Esophagus (tissue), 2 donors: Measurements from ENCODE around the gene TMUB1. TPM values are rescaled to one million over a fixed set of nuclear protein-coding genes. Genes with fewer than 3 reads are reported as not detected.
A peak's percentile ranks its signal among the peaks of the same experiment; 100 is the strongest.

Experiments used
- H3K27ac ChIP-seq, 2 donors: one replicate each; pipeline ENCODE4 v1.5.1; 2013; ENCODE audit warnings: low read depth in 2 of 2, mild to moderate bottlenecking in 2 of 2, inconsistent platforms in 1 of 2, low read length in 1 of 2, moderate library complexity in 1 of 2
- H3K27me3 ChIP-seq, 2 donors: one replicate each; pipeline ENCODE4 v1.6.1; 2013; ENCODE audit warnings: low read length in 2 of 2, control low read depth in 1 of 2, mild to moderate bottlenecking in 1 of 2; ENCODE audit not compliant: insufficient read depth in 2 of 2, control insufficient read depth in 1 of 2
- H3K36me3 ChIP-seq, 2 donors: one replicate each; pipeline ENCODE4 v1.6.1; 2013; ENCODE audit warnings: low read length in 1 of 2; ENCODE audit not compliant: control insufficient read depth in 2 of 2, insufficient read depth in 2 of 2
- H3K4me1 ChIP-seq, 2 donors: one replicate each; pipeline ENCODE4 v1.6.1; 2013; ENCODE audit warnings: low read length in 1 of 2; ENCODE audit not compliant: control insufficient read depth in 2 of 2, insufficient read depth in 2 of 2
- H3K4me3 ChIP-seq, 2 donors: one replicate each; pipeline ENCODE4 v1.5.1; 2013; ENCODE audit warnings: low read length in 2 of 2, mild to moderate bottlenecking in 2 of 2, low read depth in 1 of 2, moderate library complexity in 1 of 2
- H3K9me3 ChIP-seq, 2 donors: one replicate each; pipeline ENCODE4 v1.6.1; 2013; ENCODE audit warnings: mild to moderate bottlenecking in 2 of 2, low read depth in 1 of 2, low read length in 1 of 2, moderate library complexity in 1 of 2; ENCODE audit not compliant: control insufficient read depth in 2 of 2, insufficient read depth in 1 of 2
- WGBS, 2 donors: extraction: QIAGEN DNeasy Blood & Tissue Kit; methylation state at CpG; one replicate each; pipeline ENCODE4 v1.1.7; 2013; 5-methylcytosine and 5-hydroxymethylcytosine counted together
- polyA plus RNA-seq, 2 donors: library from polyadenylated mRNA; stranded (reverse); fragments of 200-250 nt; gene quantifications; one replicate each; pipeline ENCODE4 v1.2.3, GENCODE V29; 2013
- donor health status: healthy with polysubstance abuse.
- donor health status: Bipolar disorder and iron deficiency.

TMUB1 gene
- polyA plus RNA-seq, 2 donors, result 33.4 to 64.2 TPM

DNA sequence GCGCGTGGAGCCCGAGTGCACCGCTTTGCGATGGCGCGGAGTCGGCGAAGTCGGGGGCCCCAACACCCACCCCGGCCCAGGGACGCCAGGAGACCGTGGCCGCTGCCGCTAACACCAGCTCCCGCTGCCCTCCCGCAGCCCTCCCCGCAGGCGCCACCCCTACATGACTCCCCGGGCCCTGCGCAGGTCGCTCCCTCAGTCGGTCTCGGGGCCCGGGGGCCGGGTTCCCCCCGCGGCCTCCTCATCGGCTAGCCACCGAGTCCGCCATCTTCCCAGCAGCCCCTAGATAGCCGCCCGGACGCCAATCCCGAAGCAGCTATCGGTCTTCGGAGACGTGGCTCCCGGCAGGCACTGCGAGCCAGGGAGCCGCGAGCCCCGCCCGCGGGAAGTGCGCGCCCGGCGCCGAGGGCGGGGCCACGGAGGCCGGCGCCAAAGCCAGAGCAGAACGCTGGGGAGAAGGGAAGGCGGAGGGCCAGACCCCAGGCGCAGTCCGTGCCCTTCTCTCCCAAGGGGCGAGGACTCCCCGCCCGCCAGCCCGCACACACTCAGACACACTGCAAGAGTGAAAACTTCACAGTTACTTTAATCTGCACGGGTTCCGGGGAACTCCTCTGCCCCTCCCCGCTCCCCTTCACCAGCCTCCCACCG lies 2.6 kb downstream of the TMUB1 start, which contains the start of gene FASTK:
TSS of gene FASTK (minus strand) at position 288 of the 648 bp plus-strand sequence. CDS start at position 245, 43 bp downstream.
- peak within 1 kb of the TSS; percentile 95 to 97 for H3K27ac ChIP-seq

DNA sequence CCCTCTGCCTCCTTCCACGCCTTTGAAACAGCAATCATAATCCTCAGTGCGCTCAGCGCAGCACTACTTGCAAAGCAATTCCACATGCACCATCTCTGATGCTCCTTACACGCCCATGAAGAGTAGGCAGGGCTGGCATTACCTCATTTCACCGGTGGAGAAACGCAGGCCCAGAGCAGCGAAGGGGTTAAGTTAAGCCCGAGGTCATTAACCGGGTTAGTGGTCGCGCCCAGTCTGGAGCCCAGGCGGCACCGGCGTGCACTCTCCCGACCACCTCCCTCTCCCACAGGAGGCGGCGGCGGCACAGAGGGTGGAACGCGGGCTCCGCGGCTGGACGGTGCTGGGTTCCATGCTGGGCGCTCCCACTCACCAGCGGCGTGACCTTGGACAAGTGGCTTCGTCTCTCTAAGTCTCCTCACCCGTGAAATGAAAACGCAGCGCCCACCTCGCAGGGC lies 3.2 kb downstream of the TMUB1 start:
- H3K36me3 ChIP-seq, result peaks cover 6 to 20% of the 10 kb centered on the region in 2 donors
- WGBS, 2 donors, result 0% methylated on average over 31 of the region's 31 CpGs
- no peaks in the 10 kb centered on the region for H3K27me3 ChIP-seq
- H3K27ac ChIP-seq, result peak overlapping the region; percentile 94 to 97
- H3K4me3 ChIP-seq, result peak overlapping the region; percentile 71 to 92
- H3K9me3 ChIP-seq, result no peaks in the 10 kb centered on the region
- H3K4me1 ChIP-seq, result peaks cover 17 to 26% of the 10 kb centered on the region in 2 donors

More for the DNA sequence above, 2.6 kb downstream of the TMUB1 start, which contains the start of gene FASTK:
- H3K27me3 ChIP-seq, result no peaks in the 10 kb centered on the region
- WGBS, 2 donors, result 1 to 2% methylated on average over 52 to 66 of the region's 66 CpGs
- H3K9me3 ChIP-seq, result no peaks in the 10 kb centered on the region
- H3K4me3 ChIP-seq, result peak within 1 kb of the TSS; percentile 71 to 92
- H3K36me3 ChIP-seq, result peaks cover 4 to 15% of the 10 kb centered on the region in 2 donors
- peaks cover 17 to 26% of the 10 kb centered on the region in 2 donors for H3K4me1 ChIP-seq

DNA sequence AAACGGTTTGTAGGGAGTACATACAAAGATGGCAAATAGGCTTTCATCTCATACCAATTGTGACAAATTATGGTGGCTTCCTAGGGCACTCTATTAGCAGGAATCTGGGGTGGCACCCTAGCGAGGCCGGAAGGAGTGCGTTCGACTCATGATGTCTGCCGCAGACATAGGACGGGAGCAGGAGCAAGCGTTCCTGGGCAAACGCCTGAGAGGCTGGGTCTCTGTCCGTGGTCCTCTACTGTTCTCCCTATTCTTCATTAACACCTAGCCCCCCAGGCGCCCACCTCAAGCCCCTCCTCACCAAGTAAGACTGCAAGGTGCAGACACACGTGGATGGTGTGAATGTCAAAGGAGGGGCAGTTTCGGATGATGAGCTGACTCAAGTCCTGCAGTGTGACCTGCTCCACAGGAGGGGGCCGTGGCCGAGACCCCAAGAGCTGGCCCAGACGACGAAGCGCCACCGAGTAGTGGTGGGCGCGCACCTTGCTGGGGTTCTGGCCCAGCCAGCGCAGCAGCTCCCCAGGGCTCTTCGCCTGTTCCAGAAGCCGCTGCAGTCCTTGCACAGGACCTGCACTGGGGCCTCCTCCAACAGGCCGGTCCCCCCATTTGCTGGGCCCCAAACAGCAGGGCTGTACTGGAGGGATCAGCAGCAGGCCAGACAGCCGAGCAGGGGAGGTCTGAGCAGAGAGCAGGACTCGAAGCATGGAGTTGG lies 3.9 kb downstream of the TMUB1 start:
- 75 to 76% methylated on average over 27 of the region's 27 CpGs for WGBS, 2 donors
- Histone ChIP-seq H3K4me3 (peak overlapping the region; percentile 71 to 92), H3K4me1 (peaks cover 17 to 26% of the 10 kb centered on the region in 2 donors), H3K9me3 (no peaks in the 10 kb centered on the region), H3K27me3 (no peaks in the 10 kb centered on the region), H3K27ac (peak overlapping the region; percentile 94 to 97), H3K36me3 (peaks cover 6 to 27% of the 10 kb centered on the region in 2 donors)

DNA sequence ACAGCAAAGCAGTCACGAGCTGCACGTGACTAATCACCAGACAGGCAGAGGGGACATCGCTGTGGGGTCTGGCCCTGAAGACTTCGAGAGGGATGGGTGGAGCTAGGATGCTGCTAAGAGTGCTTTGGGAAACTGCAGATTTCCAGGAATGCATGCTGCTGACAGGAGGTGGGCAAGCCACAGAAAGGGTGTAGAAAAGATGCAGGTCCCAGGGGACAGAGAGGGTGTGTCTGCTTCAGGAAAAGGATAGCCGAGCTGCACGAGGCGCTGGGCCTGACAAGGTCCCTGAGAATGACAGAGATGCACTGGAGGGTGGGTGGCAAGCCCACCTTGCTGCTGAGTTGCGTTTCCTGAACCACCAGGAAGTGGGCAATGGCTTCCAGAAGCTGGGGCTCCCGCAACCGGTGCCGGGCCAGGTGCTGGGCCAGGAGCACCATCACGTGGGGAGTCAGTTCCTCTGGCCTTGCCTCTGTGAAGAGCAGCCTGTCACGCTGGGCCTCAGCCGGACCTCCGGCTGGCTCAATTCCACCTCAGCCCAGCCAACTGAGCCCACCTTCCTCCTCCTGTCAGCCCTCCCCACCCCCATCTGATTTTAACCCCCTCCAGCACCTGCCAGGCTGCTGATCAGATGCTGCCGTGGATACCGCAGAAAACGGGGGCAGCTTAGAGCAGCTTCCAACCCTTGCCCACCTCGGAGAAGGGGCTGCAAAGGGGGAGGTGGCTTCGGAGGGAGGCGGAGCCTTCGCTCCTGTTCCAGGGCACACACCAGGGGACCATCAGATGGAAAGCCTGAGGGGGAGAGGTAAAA lies 4.9 kb downstream of the TMUB1 start:
- no peak overlapping the region for H3K27ac ChIP-seq

DNA sequence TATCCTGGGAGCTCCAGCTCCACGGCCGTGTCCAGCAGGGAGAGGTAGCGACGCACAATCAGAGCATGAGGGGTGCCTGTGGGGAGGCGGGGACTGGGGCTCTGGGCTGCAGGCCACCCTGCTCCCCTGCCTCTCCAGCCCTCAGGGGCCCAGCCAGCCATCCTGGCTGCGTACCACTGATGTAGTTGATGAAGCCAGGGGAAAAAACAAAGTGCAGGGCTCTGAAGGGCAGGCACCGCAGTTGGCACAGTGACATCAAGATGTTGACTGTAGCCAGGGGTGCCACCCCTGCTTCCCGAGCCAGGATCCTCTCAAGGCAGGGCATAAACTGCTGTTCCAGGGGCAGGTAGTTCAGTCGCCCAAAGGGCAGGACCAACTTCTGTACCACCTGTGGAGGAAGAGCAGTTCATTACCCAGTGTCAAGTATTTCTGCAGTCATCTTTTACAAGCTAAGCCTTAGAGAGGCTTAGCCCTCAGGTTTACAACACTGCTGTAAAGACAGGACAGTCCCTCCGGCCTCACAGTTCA lies 5.5 kb downstream of the TMUB1 start:
- Histone ChIP-seq H3K4me1 (peaks cover 17 to 22% of the 10 kb centered on the region in 2 donors), H3K9me3 (no peaks in the 10 kb centered on the region), H3K36me3 (peaks cover 6 to 32% of the 10 kb centered on the region in 2 donors), H3K4me3 (no peak overlapping the region), H3K27ac (no peak overlapping the region), H3K27me3 (no peaks in the 10 kb centered on the region)
- 65 to 68% methylated on average over 10 of the region's 10 CpGs for WGBS, 2 donors

More for the DNA sequence above, 4.9 kb downstream of the TMUB1 start:
- Histone ChIP-seq H3K4me3 (no peak overlapping the region), H3K36me3 (peaks cover 6 to 32% of the 10 kb centered on the region in 2 donors), H3K27me3 (no peaks in the 10 kb centered on the region), H3K4me1 (peaks cover 17 to 22% of the 10 kb centered on the region in 2 donors), H3K9me3 (no peaks in the 10 kb centered on the region)
- 49 to 57% methylated on average over 22 of the region's 22 CpGs for WGBS, 2 donors

DNA sequence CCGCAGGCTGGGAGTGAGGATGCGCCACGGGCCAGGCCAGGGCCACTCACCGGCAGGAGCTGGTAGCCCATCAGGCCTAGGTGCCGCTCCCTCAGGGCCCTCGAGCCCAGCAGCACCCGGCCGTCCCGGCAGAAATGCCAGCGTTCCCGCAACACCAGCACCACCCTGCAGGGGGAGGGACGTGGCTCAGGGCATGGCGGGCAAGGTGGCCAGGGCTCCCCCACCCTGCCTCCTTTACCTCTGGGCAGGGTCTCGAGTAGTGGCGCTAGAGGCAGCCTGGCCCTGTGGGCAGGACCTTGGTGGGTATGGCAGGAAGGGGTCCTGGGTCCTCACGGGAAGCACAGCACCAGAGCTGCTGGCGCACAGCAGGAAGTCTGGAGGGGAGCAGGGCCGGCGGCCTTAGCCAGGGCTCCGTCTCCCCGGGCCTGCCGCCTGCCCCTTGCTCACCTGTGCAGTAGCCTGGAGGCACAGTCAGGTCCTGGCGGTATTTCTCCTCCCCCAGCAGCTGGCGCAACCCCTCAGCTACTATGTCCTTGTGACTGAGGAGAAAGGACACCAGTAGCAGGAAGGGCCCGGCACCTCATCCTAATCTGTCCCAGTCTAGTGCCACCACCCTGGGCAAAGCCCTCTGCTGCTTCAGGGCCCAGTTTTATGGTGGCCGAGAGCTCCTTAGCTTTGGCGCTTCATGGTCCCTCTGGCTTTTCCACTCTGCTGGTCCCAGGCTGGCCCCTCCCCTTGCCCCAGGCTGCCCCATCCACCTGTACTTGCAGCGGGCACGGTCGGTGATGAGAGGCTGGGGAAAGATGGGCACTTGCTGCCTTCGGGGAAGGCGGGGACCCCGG lies 6.2 kb downstream of the TMUB1 start:
- Histone ChIP-seq H3K36me3 (peaks cover 6 to 34% of the 10 kb centered on the region in 2 donors), H3K4me3 (no peak overlapping the region), H3K27me3 (no peaks in the 10 kb centered on the region), H3K27ac (no peak overlapping the region), H3K4me1 (peaks cover 11 to 15% of the 10 kb centered on the region in 2 donors), H3K9me3 (no peaks in the 10 kb centered on the region)
- 63 to 67% methylated on average over 33 of the region's 33 CpGs for WGBS, 2 donors

DNA sequence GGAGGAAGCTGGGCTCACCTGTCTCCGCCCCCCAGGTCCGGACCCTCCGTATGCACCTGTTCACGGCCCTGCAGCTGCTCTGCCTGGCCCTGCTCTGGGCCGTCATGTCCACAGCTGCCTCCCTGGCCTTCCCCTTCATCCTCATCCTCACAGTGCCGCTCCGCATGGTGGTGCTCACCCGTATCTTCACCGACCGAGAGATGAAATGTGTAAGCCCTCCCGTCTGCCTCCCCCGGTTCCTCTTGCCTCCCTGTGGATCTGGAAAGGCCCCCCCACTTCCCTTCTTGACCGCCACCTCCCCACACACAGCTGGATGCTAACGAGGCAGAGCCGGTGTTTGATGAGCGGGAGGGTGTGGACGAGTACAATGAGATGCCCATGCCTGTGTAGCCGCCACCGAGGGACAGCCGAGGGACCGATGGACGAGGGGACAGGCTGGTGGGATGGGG lies 7.3 kb downstream of the TMUB1 start:
- peaks cover 6 to 43% of the 10 kb centered on the region in 2 donors for H3K36me3 ChIP-seq
- no peaks in the 10 kb centered on the region for H3K27me3 ChIP-seq
- H3K27ac ChIP-seq, result no peak overlapping the region
- peaks cover 6 to 8% of the 10 kb centered on the region in 2 donors for H3K4me1 ChIP-seq
- no peaks in the 10 kb centered on the region for H3K9me3 ChIP-seq
- 81% methylated on average over 22 of the region's 22 CpGs for WGBS, 2 donors
- no peak overlapping the region for H3K4me3 ChIP-seq

DNA sequence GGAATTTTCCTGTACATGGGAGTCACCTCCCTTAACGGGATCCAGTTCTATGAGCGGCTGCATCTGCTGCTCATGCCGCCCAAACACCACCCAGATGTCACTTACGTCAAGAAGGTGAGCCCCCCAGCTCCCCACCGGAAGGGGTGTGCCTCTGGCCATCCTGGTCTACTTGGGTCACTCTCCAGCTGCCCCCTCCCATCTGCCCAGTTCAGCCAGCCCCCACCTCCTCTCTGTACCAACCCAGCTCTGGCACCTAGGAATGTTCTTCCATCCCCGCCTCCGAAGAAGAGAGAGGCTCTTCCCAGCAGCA lies 7.7 kb downstream of the TMUB1 start:
- Histone ChIP-seq H3K9me3 (no peaks in the 10 kb centered on the region), H3K27ac (no peak overlapping the region), H3K27me3 (no peaks in the 10 kb centered on the region), H3K4me1 (peaks cover 6 to 8% of the 10 kb centered on the region in 2 donors), H3K36me3 (peaks cover 6 to 47% of the 10 kb centered on the region in 2 donors), H3K4me3 (no peak overlapping the region)
- WGBS, 2 donors, result 82 to 85% methylated on average over 7 of the region's 7 CpGs
